Peyer's patch (tissue), 4 donors: ENCODE measurements around the gene INTS4.
"Not testable (repeated sequence)": the region's sequence is repeated elsewhere in the genome, so short reads cannot be mapped to it uniquely, and the experiment has no call there.

Source experiments
- CTCF ChIP-seq, 6 experiments: fragments of 450-650 bp in 4 of 6; fragments of 200-600 bp in 2 of 6; sonication (generic) in 1 of 6; IDR thresholded peaks; one replicate each; pipeline ENCODE4 v1.5.1; 2017 to 2019; ENCODE audit warnings: antibody characterized with exemption in 6 of 6, mild to moderate bottlenecking in 3 of 6, moderate library complexity in 1 of 6
- POLR2A ChIP-seq, 2 donors: fragments of 450-650 bp; IDR thresholded peaks; one replicate each; pipeline ENCODE4 v1.5.1; 2017; ENCODE audit warnings: antibody characterized with exemption in 2 of 2, mild to moderate bottlenecking in 2 of 2, moderate library complexity in 2 of 2

GRCh38 chr11:77889045-77889444 lies 105.4 kb downstream of the INTS4 start:
- TF ChIP-seq POLR2A, CTCF (IDR thresholded peaks at IDR 0.05): not testable (repeated sequence)
